ENCODE results near the gene SPDYE9.
"Not testable (repeated sequence)": the region's sequence is repeated elsewhere in the genome, so short reads cannot be mapped to it uniquely, and the experiment has no call there.

Gene SPDYE9

GRCh38 chr7:73085938-73086337, at the start of gene SPDYE9:
TSS of gene SPDYE9 (minus strand) at chr7:73086038. CDS start at chr7:73084238, 1,800 bp downstream.
- DNase-seq = not testable (repeated sequence)

- DNase-seq = not testable (repeated sequence)
Observed at GRCh38 chr7:73134866-73135265, 49.0 kb upstream of the SPDYE9 start.

GRCh38 chr7:73132651-73133217, 46.9 kb upstream of the SPDYE9 start:
- not testable (repeated sequence) for DNase-seq

GRCh38 chr7:73130612-73131011, 44.8 kb upstream of the SPDYE9 start:
- DNase-seq = not testable (repeated sequence)

GRCh38 chr7:73124126-73124525, 38.3 kb upstream of the SPDYE9 start:
- DNase-seq = not testable (repeated sequence)

GRCh38 chr7:73122778-73123447, 37.1 kb upstream of the SPDYE9 start:
- not testable (repeated sequence) for DNase-seq

- not testable (repeated sequence) for DNase-seq
Observed at GRCh38 chr7:73118155-73118554, 32.3 kb upstream of the SPDYE9 start.

- DNase-seq = not testable (repeated sequence)
Observed at GRCh38 chr7:73057811-73058210, 28.0 kb downstream of the SPDYE9 start, which contains the start of gene SPDYE11. TSS of gene SPDYE11 (minus strand) at chr7:73057911. CDS start at chr7:73056111, 1,800 bp downstream.

GRCh38 chr7:73029666-73030065, 56.2 kb downstream of the SPDYE9 start, which contains the start of gene SPDYE8:
TSS of gene SPDYE8 (minus strand) at chr7:73029766. CDS start at chr7:73027966, 1,800 bp downstream.
- not testable (repeated sequence) for DNase-seq
